CD14-positive monocyte (primary cell): Measurements from ENCODE around the gene PRR23E. TPM values are rescaled to one million over a fixed set of nuclear protein-coding genes. Genes with fewer than 3 reads are reported as not detected.

Experiments
- DNase-seq, 3 donors: peaks; one replicate each; pipeline ENCODE4 v3.0.0-alpha.2; 2011 to 2022
- H2AFZ ChIP-seq: 2 replicates; pipeline ENCODE4 v1.6.0; 2012; ENCODE audit warnings: mild to moderate bottlenecking, low read depth, low read length, inconsistent platforms; ENCODE audit not compliant: insufficient read depth, poor library complexity, severe bottlenecking
- H3K27ac ChIP-seq, 2 donors: 1 replicate in 1 of 2; 2 replicates in 1 of 2; pipeline ENCODE4 v1.5.1; 2012 to 2013; ENCODE audit warnings: low read length in 2 of 2, control low read depth in 1 of 2, inconsistent platforms in 1 of 2, low read depth in 1 of 2, mild to moderate bottlenecking in 1 of 2
- H3K27me3 ChIP-seq, 2 donors: one replicate each; pipeline versions ENCODE4 v1.6.0 to v1.6.1; 2011 to 2013; ENCODE audit warnings: low read length in 2 of 2; ENCODE audit not compliant: control insufficient read depth in 2 of 2, insufficient read depth in 2 of 2
- H3K36me3 ChIP-seq, 2 donors: replicated peaks in 1 of 2; 1 replicate in 1 of 2; 2 replicates in 1 of 2; pipeline versions ENCODE4 v1.5.1 to v1.6.1; 2012 to 2013; ENCODE audit warnings: low read length in 2 of 2, control low read depth in 1 of 2, inconsistent platforms in 1 of 2, mild to moderate bottlenecking in 1 of 2; ENCODE audit not compliant: insufficient read depth in 2 of 2, control insufficient read depth in 1 of 2
- H3K4me1 ChIP-seq, 2 donors: 1 replicate in 1 of 2; 2 replicates in 1 of 2; pipeline versions ENCODE4 v1.5.1 to v1.6.1; 2012 to 2013; ENCODE audit warnings: low read length in 2 of 2, control low read depth in 1 of 2, inconsistent platforms in 1 of 2, mild to moderate bottlenecking in 1 of 2, moderate library complexity in 1 of 2; ENCODE audit not compliant: insufficient read depth in 2 of 2, control insufficient read depth in 1 of 2
- H3K4me2 ChIP-seq: replicated peaks from 2 replicates; pipeline ENCODE3; 2012; ENCODE audit warnings: low read length, moderate library complexity, mild to moderate bottlenecking; ENCODE audit not compliant: poor library complexity, severe bottlenecking; ENCODE audit errors: extremely low read depth
- H3K4me3 ChIP-seq, 3 experiments: fragments of 200-600 bp in 1 of 3; sonication (generic) in 1 of 3; replicated peaks in 1 of 3; 1 replicate in 2 of 3; 2 replicates in 1 of 3; pipeline ENCODE4 v1.5.1; 2011 to 2013; ENCODE audit warnings: low read length in 3 of 3, mild to moderate bottlenecking in 3 of 3, control low read depth in 2 of 3, low read depth in 2 of 3, inconsistent platforms in 1 of 3, moderate library complexity in 1 of 3
- H3K79me2 ChIP-seq: 2 replicates; pipeline ENCODE4 v1.6.0; 2012; ENCODE audit warnings: mild to moderate bottlenecking, control low read depth, inconsistent platforms, low read length, moderate library complexity; ENCODE audit not compliant: insufficient read depth
- H3K9ac ChIP-seq: 2 replicates; pipeline ENCODE4 v1.6.0; 2017; ENCODE audit warnings: low read length, mild to moderate bottlenecking; ENCODE audit not compliant: insufficient read depth, poor library complexity, severe bottlenecking
- H3K9me3 ChIP-seq, 2 donors: replicated peaks in 1 of 2; 1 replicate in 1 of 2; 2 replicates in 1 of 2; pipeline versions ENCODE4 v1.5.1 to v1.6.1; 2012 to 2013; ENCODE audit warnings: low read length in 2 of 2, control low read depth in 1 of 2; ENCODE audit not compliant: control insufficient read depth in 1 of 2, insufficient read depth in 1 of 2
- H4K20me1 ChIP-seq: 2 replicates; pipeline ENCODE4 v1.6.0; 2012; ENCODE audit warnings: mild to moderate bottlenecking, low read length, control low read depth, moderate library complexity; ENCODE audit not compliant: insufficient read depth
- H3K27ac Mint-ChIP-seq, 7 donors: one replicate each; pipeline ENCODE4 v1.8.0; 2020; ENCODE audit warnings: mild to moderate bottlenecking in 7 of 7, mixed read lengths in 7 of 7, moderate library complexity in 6 of 7, inconsistent platforms in 2 of 7
- H3K27me3 Mint-ChIP-seq, 3 donors: one replicate each; pipeline ENCODE4 v1.8.0; 2021 to 2022; ENCODE audit warnings: low read depth in 3 of 3, mild to moderate bottlenecking in 3 of 3, mixed read lengths in 3 of 3, moderate library complexity in 3 of 3, inconsistent platforms in 1 of 3
- H3K36me3 Mint-ChIP-seq, 2 donors: one replicate each; pipeline ENCODE4 v1.8.0; 2020; ENCODE audit warnings: mixed read lengths in 2 of 2, inconsistent platforms in 1 of 2, mild to moderate bottlenecking in 1 of 2
- H3K4me1 Mint-ChIP-seq: one replicate; pipeline ENCODE4 v1.8.0; 2020; ENCODE audit warnings: mild to moderate bottlenecking, mixed read lengths
- H3K4me3 Mint-ChIP-seq, 2 donors: one replicate each; pipeline ENCODE4 v1.8.0; 2020; ENCODE audit warnings: mild to moderate bottlenecking in 2 of 2, mixed read lengths in 2 of 2, moderate library complexity in 1 of 2
- H3K9me3 Mint-ChIP-seq, 7 donors: one replicate each; pipeline ENCODE4 v1.8.0; 2020 to 2022; ENCODE audit warnings: mixed read lengths in 7 of 7, mild to moderate bottlenecking in 6 of 7, moderate library complexity in 6 of 7, inconsistent platforms in 2 of 7
- whole genome bisulfite sequencing: methylation state at CpG from one replicate; pipeline ENCODE4 v1.1.5; 2013; ENCODE audit warnings: missing lambda C conversion rate; ENCODE audit not compliant: insufficient coverage; 5-methylcytosine and 5-hydroxymethylcytosine counted together
- intact Hi-C, 2 donors: fragments of 100-400 bp; cut with micrococcal nuclease; formaldehyde crosslinking; loops; one replicate each; pipeline versions ENCODE4 v1.15.0 to v1.15.1; 2023
- polyA plus RNA-seq, 3 donors: library from polyadenylated mRNA; depleted of rRNA in 1 of 3; unstranded in 2 of 3; stranded (reverse) in 1 of 3; fragments of 300-500 nt in 2 of 3; fragments of >200 nt in 1 of 3; fragmentation: Illumina TruSeq in 2 of 3; gene quantifications; 1 replicate in 2 of 3; 2 replicates in 1 of 3; pipeline ENCODE4 v1.2.3, GENCODE V29; 2012 to 2021
- TF ChIP-seq, protein P1 (sequence below): fragments of 200-600 bp; IDR thresholded peaks from one replicate; pipeline ENCODE4 v1.8.0; 2022; ENCODE audit warnings: antibody characterized with exemption, mild to moderate bottlenecking

Gene PRR23E
- polyA plus RNA-seq, 3 donors: not detected

DNA sequence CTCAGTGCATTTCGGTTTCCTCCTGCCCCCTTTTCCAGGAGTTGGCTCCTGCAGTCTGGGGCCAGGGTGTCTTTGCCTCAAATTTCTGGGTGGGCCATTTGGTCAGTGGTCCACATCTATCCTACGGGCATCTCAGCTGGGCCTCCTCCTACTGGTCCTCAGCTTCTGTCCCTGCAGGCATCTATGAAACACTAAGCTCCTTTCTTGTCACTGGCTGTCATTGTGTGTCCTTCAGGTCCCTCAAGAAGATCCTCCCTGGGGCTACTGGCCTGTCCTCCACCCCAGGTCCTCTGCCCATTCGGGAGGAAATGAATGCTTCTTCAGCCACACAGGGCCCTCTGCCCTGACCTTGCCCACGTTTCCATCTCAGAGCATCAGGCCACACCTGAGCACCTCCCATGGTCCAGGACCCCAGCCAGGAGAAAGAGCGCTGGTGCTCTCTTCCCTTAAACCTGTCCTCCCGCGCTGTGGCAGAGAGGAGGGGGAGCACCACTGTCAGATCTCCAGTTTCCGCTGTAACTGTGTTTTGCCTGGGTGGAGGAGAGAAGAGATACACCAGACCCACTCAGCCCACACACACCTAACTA lies 1.8 kb downstream of the PRR23E start:
- DNase-seq: no peak
- H3K4me1 Mint-ChIP-seq: no peaks in the 10 kb centered on the region
- peaks cover 8 to 29% (median 24%) of the 10 kb centered on the region in 7 donors for H3K9me3 Mint-ChIP-seq
- no peaks in the 10 kb centered on the region for H3K36me3 ChIP-seq
- no peaks in the 10 kb centered on the region for H3K79me2 ChIP-seq
- 83% methylated on average over 4 of the region's 8 CpGs for WGBS
- no peak overlapping the region for H3K4me2 ChIP-seq
- TF ChIP-seq, protein P1, sequence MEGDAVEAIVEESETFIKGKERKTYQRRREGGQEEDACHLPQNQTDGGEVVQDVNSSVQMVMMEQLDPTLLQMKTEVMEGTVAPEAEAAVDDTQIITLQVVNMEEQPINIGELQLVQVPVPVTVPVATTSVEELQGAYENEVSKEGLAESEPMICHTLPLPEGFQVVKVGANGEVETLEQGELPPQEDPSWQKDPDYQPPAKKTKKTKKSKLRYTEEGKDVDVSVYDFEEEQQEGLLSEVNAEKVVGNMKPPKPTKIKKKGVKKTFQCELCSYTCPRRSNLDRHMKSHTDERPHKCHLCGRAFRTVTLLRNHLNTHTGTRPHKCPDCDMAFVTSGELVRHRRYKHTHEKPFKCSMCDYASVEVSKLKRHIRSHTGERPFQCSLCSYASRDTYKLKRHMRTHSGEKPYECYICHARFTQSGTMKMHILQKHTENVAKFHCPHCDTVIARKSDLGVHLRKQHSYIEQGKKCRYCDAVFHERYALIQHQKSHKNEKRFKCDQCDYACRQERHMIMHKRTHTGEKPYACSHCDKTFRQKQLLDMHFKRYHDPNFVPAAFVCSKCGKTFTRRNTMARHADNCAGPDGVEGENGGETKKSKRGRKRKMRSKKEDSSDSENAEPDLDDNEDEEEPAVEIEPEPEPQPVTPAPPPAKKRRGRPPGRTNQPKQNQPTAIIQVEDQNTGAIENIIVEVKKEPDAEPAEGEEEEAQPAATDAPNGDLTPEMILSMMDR: no peak
- H2AFZ ChIP-seq: no peak overlapping the region
- peaks cover 6 to 21% of the 10 kb centered on the region in 2 donors for H3K9me3 ChIP-seq
- H3K4me3 ChIP-seq: no peak overlapping the region
- no peaks in the 10 kb centered on the region for H3K36me3 Mint-ChIP-seq
- H3K27ac ChIP-seq: no peak overlapping the region
- H3K27me3 ChIP-seq: peaks cover 0 to 5% of the 10 kb centered on the region in 2 donors
- H3K9ac ChIP-seq: no peak overlapping the region
- no peak overlapping the region for H3K4me3 Mint-ChIP-seq
- intact Hi-C loops: no loop called here
- H3K27me3 Mint-ChIP-seq: peaks cover 2 to 8% (median 6%) of the 10 kb centered on the region in 3 donors
- H3K4me1 ChIP-seq: no peaks in the 10 kb centered on the region
- peak overlapping the region in 1 of 7 donors; percentile 12 for H3K27ac Mint-ChIP-seq
- H4K20me1 ChIP-seq: no peaks in the 10 kb centered on the region

DNA sequence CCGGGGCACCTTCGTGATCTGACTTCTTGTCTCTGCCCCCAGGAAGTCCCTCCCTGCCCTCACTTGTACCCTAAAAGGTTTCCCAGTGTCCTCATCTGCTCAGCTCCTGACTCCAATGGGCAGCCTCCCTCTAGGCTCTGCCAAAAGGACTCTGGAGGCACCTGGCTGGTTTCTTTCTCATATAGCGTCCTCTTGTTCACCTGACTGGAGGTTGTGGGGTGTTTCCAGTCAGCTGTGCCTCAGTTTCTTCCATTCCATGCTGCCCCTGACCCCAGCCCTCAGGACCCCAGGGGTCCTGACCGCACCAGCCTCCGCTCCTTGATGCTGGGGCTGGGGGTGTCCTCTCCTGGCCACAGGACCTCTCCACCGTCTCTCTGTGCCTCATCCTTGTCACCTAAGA lies 2.5 kb downstream of the PRR23E start:
- no peaks in the 10 kb centered on the region for H4K20me1 ChIP-seq
- TF ChIP-seq, protein P1: no peak
- H3K4me1 Mint-ChIP-seq: peaks cover 1% of the 10 kb centered on the region
- no peak overlapping the region for H2AFZ ChIP-seq
- no peaks in the 10 kb centered on the region for H3K4me1 ChIP-seq
- H3K27ac Mint-ChIP-seq: no peak overlapping the region
- no peak overlapping the region for H3K9ac ChIP-seq
- WGBS: 89% methylated on average over 5 of the region's 6 CpGs
- no peaks in the 10 kb centered on the region for H3K36me3 Mint-ChIP-seq
- no peak overlapping the region for H3K4me3 ChIP-seq
- DNase-seq: no peak
- peaks cover 4 to 8% (median 6%) of the 10 kb centered on the region in 3 donors for H3K27me3 Mint-ChIP-seq
- peaks cover 8 to 29% (median 24%) of the 10 kb centered on the region in 7 donors for H3K9me3 Mint-ChIP-seq
- no peak overlapping the region for H3K4me3 Mint-ChIP-seq
- H3K27ac ChIP-seq: no peak overlapping the region
- no peak overlapping the region for H3K4me2 ChIP-seq
- H3K9me3 ChIP-seq: peaks cover 6 to 21% of the 10 kb centered on the region in 2 donors
- H3K27me3 ChIP-seq: peaks cover 0 to 5% of the 10 kb centered on the region in 2 donors
- H3K79me2 ChIP-seq: no peaks in the 10 kb centered on the region
- H3K36me3 ChIP-seq: no peaks in the 10 kb centered on the region
- intact Hi-C loops: no loop called here
